Measurements from ENCODE around the gene PMPCA. TPM values are rescaled to one million over a fixed set of nuclear protein-coding genes. Genes with fewer than 3 reads are reported as not detected.

PMPCA gene
- total RNA-seq, 1 donor from 2014 or later: 80.9 TPM

DNA sequence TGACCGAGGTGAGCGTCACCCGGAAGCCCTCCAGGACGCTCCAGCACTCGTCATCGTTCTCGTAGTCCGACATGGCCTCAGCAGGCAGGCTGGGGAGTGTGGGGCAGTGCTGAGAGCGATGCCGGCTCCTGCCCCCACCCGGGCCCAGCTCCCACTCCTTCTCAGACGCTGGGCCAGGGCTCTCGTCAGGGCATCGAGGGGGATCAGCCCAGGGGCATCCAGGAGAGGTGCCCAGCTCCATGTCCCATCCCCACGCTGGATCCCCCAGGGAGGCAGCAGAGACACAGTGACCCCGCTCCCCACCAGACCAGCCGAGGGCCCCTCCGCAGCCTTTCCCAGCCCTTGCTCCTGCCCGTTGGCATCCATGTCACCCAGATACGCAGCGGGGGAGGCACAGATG, 38.5 kb upstream of the PMPCA start:
- Histone ChIP-seq H3K27ac (replicated peaks) (no peak overlapping the region), H3K27me3 (ENCODE audit: low read depth) (no peaks in the 10 kb centered on the region), H3K4me1 (no peaks in the 10 kb centered on the region), H3K36me3 (no peaks in the 10 kb centered on the region), H3K9me3 (replicated peaks) (no peaks in the 10 kb centered on the region), H3K4me3 (no peak overlapping the region)
- TF ChIP-seq, protein P1, sequence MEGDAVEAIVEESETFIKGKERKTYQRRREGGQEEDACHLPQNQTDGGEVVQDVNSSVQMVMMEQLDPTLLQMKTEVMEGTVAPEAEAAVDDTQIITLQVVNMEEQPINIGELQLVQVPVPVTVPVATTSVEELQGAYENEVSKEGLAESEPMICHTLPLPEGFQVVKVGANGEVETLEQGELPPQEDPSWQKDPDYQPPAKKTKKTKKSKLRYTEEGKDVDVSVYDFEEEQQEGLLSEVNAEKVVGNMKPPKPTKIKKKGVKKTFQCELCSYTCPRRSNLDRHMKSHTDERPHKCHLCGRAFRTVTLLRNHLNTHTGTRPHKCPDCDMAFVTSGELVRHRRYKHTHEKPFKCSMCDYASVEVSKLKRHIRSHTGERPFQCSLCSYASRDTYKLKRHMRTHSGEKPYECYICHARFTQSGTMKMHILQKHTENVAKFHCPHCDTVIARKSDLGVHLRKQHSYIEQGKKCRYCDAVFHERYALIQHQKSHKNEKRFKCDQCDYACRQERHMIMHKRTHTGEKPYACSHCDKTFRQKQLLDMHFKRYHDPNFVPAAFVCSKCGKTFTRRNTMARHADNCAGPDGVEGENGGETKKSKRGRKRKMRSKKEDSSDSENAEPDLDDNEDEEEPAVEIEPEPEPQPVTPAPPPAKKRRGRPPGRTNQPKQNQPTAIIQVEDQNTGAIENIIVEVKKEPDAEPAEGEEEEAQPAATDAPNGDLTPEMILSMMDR (IDR thresholded peaks at IDR 0.05; ENCODE audit: borderline replicate concordance): no peak
- no peak for DNase-seq
- intact Hi-C loops (cut with micrococcal nuclease): no loop called here

DNA sequence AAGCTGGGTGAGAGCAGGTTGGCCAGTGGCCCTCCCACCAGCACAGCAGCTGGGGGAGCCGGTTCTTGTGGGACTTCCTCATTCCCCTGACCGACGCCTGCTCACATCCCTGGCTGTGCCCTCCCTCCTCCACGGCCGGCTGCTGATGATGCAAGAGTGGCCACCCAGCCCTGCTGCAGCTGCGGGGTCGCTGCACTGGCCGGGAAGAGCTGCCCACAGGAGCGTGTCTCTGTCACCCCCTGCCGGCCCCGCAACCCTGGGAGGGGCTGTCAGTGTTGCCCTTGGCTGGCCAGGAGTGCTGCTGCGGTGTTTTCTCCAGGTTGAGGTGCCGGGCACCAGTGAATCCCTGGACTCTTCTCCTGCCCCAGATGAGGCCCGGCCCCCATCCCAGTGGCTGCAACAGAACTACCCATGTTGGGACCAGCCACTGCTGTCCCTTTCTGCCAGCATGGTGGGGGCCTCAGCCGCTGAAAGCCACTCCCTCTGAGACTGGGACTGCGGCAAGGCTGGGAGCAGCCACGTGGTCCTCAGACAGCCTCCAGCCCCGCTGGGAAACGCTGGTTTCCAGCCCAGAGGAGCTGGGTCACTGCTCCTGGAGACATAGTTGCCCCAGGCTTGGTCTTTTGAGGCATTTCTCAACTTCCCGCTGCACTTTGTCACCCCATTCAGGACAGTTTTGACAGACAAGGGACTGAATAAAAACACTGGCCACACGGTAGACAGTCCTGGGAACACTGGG, 37.7 kb upstream of the PMPCA start:
- no peaks in the 10 kb centered on the region for H3K27me3 ChIP-seq (ENCODE audit: low read depth)
- intact Hi-C loops (cut with micrococcal nuclease): no loop called here
- H3K9me3 ChIP-seq (replicated peaks): no peaks in the 10 kb centered on the region
- no peak overlapping the region for H3K27ac ChIP-seq (replicated peaks)
- no peaks in the 10 kb centered on the region for H3K4me1 ChIP-seq
- no peaks in the 10 kb centered on the region for H3K36me3 ChIP-seq
- TF ChIP-seq, protein P1 (IDR thresholded peaks at IDR 0.05; ENCODE audit: borderline replicate concordance): no peak
- peak overlapping the region; percentile 44 for H3K4me3 ChIP-seq
- DNase-seq: peak; percentile 67

DNA sequence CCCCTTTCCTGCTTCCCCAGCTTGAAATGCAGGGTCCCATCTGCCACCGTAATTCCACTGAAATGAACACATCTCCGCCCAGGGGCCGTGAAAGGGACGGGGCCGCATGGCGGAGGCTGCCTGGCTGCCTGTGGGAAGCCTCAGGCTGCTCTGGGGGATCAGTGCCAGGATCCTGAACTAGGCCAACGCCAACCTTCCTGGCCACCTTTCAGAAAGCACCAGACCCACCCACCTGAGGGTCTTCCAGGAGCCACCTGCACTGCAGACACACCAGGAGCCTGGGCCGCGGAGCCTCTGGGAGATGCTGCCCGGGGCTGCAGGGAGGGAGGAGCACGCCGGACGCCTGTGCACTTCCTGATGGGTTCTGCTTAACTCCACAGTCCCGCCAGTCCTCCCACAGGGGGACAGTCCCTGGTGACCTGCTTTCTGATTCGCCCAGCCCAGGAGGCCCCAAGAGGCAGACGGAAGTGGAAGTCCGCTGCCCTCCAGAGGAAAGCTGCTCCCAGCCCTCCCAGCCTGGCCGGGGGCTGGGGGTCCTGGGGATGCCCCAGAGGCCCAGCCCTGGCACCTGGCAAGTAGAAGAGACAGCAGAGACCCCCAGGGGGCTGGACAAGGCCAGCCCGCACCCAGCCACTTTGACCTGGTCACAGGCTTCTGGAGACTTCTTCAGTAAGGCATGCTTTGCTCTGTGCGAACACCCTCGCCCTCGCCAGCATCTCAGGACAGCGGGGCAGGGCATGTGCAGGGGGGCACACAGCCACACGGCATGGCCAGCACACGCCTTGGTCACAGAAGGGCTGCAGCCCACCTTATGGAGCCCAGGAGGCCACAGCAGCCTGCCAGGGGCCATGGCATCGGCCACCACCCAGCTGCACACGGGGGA, 36.9 kb upstream of the PMPCA start, which contains the start of gene CARD9:
CARD9 (minus strand) TSS at position 370 of the 883 bp plus-strand sequence. CDS start 1,591 bp downstream, outside the sequence.
- Histone ChIP-seq H3K27ac (replicated peaks) (no peak within 1 kb of the TSS), H3K36me3 (no peaks in the 10 kb centered on the region), H3K9me3 (replicated peaks) (no peaks in the 10 kb centered on the region), H3K4me3 (peak within 1 kb of the TSS; percentile 44), H3K4me1 (peaks cover 4% of the 10 kb centered on the region), H3K27me3 (ENCODE audit: low read depth) (no peaks in the 10 kb centered on the region)
- intact Hi-C loops (cut with micrococcal nuclease): no loop called here
- peak; percentile 44 for DNase-seq
- TF ChIP-seq, protein P1 (IDR thresholded peaks at IDR 0.05; ENCODE audit: borderline replicate concordance): no peak

DNA sequence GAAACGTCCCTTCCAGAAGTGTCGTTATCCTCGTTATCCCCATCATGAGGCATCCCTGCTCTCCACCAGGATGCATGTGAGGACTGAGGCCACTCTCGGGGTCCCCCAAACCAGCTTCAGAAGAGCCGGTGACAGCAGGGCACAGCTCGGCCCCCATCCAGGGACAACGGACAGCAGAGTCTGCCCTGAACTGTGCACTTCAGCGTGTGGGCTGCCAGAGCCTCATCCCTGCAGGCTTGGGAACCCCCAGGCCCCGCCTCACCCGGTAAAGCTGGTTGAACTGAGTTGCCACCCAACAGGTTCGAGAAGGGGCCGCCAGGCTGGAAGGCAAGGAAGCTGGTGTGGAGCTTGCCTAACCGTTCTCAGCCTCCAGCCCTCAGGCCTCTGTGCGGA, 36.3 kb upstream of the PMPCA start:
- Histone ChIP-seq H3K9me3 (replicated peaks) (no peaks in the 10 kb centered on the region), H3K4me1 (peaks cover 11% of the 10 kb centered on the region), H3K27ac (replicated peaks) (no peak overlapping the region), H3K36me3 (no peaks in the 10 kb centered on the region), H3K27me3 (ENCODE audit: low read depth) (no peaks in the 10 kb centered on the region), H3K4me3 (no peak overlapping the region)
- TF ChIP-seq, protein P1 (IDR thresholded peaks at IDR 0.05; ENCODE audit: borderline replicate concordance): no peak
- intact Hi-C loops (cut with micrococcal nuclease): no loop called here
- no peak for DNase-seq

DNA sequence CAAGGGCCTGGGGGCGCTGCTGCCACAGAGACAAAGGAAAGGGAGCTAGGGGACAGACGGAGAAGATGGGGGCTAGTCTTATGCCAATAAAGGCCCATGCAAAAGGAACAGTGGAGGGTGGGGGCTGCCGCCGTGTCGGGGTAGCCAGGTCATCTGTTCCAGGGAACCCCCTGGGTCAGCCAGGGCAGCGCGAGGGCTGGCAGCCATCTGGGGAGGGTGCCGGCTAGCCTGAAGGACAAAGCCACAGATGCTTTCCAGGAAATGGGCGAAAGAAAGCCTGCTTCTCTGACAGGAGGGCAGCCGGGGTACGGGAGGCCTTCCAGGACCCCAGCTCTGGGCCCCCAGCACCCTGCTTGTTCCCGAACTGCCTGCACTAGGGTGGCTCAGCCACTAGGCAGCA, 35.4 kb upstream of the PMPCA start:
- TF ChIP-seq, protein P1 (IDR thresholded peaks at IDR 0.05; ENCODE audit: borderline replicate concordance): no peak
- Histone ChIP-seq H3K4me3 (no peak overlapping the region), H3K9me3 (replicated peaks) (no peaks in the 10 kb centered on the region), H3K4me1 (peaks cover 13% of the 10 kb centered on the region), H3K36me3 (peaks cover 8% of the 10 kb centered on the region), H3K27ac (replicated peaks) (no peak overlapping the region), H3K27me3 (ENCODE audit: low read depth) (no peaks in the 10 kb centered on the region)
- DNase-seq: no peak
- intact Hi-C loops (cut with micrococcal nuclease): no loop called here
